ENCODE data around the gene NOD2. TPM values are rescaled to one million over a fixed set of nuclear protein-coding genes. Genes with fewer than 3 reads are reported as not detected.

The NOD2 gene
- total RNA-seq, 3 donors from 2014 or later = 2.9 to 6.2 (median 3.9) TPM

- no peaks in the 10 kb centered on the region for H3K27me3 Mint-ChIP-seq (ENCODE audit: low read depth)
- H3K4me1 Mint-ChIP-seq (ENCODE audit: low read depth) = peaks cover 70% of the 10 kb centered on the region
- DNase-seq (no peak), ATAC-seq (no peak)
- peaks cover 46% of the 10 kb centered on the region for H3K36me3 Mint-ChIP-seq (ENCODE audit: insufficient read depth)
- H3K4me3 Mint-ChIP-seq = no peak overlapping the region
- peaks cover 4% of the 10 kb centered on the region for H3K9me3 Mint-ChIP-seq
These were observed 81.0 kb downstream of the NOD2 start for GRCh38 chr16:50774405-50774804.

GRCh38 chr16:50774960-50775359 lies 81.6 kb downstream of the NOD2 start:
- Mint-ChIP-seq H3K27me3 (ENCODE audit: low read depth) (no peaks in the 10 kb centered on the region), H3K4me3 (no peak overlapping the region), H3K9me3 (no peaks in the 10 kb centered on the region), H3K36me3 (ENCODE audit: insufficient read depth) (peaks cover 45% of the 10 kb centered on the region), H3K4me1 (ENCODE audit: low read depth) (peaks cover 71% of the 10 kb centered on the region)
- ATAC-seq (no peak), DNase-seq (no peak)

- Mint-ChIP-seq H3K4me1 (ENCODE audit: low read depth) (peaks cover 73% of the 10 kb centered on the region), H3K27me3 (ENCODE audit: low read depth) (no peaks in the 10 kb centered on the region), H3K9me3 (no peaks in the 10 kb centered on the region), H3K4me3 (no peak overlapping the region), H3K36me3 (ENCODE audit: insufficient read depth) (peaks cover 47% of the 10 kb centered on the region)
- DNase-seq (no peak), ATAC-seq (no peak)
These were observed 82.6 kb downstream of the NOD2 start for GRCh38 chr16:50776037-50776436.

- no peaks in the 10 kb centered on the region for H3K27me3 Mint-ChIP-seq (ENCODE audit: low read depth)
- peak; percentile 74 to 78 for ATAC-seq
- DNase-seq = no peak
- H3K4me1 Mint-ChIP-seq (ENCODE audit: low read depth) = peaks cover 71% of the 10 kb centered on the region
- no peak overlapping the region for H3K4me3 Mint-ChIP-seq
- H3K36me3 Mint-ChIP-seq (ENCODE audit: insufficient read depth) = peaks cover 48% of the 10 kb centered on the region
- no peaks in the 10 kb centered on the region for H3K9me3 Mint-ChIP-seq
These were observed 85.1 kb downstream of the NOD2 start for GRCh38 chr16:50778284-50779163.

GRCh38 chr16:50781043-50781442 lies 87.6 kb downstream of the NOD2 start:
- DNase-seq (no peak), ATAC-seq (peak; percentile 47 to 59)
- Mint-ChIP-seq H3K9me3 (no peaks in the 10 kb centered on the region), H3K36me3 (ENCODE audit: insufficient read depth) (peaks cover 55% of the 10 kb centered on the region), H3K4me1 (ENCODE audit: low read depth) (peaks cover 56% of the 10 kb centered on the region), H3K27me3 (ENCODE audit: low read depth) (no peaks in the 10 kb centered on the region), H3K4me3 (no peak overlapping the region)

GRCh38 chr16:50781518-50781917 lies 88.1 kb downstream of the NOD2 start:
- Mint-ChIP-seq H3K36me3 (ENCODE audit: insufficient read depth) (peaks cover 57% of the 10 kb centered on the region), H3K27me3 (ENCODE audit: low read depth) (no peaks in the 10 kb centered on the region), H3K9me3 (no peaks in the 10 kb centered on the region), H3K4me1 (ENCODE audit: low read depth) (peaks cover 55% of the 10 kb centered on the region), H3K4me3 (no peak overlapping the region)
- no peak for DNase-seq
- ATAC-seq = no peak

Other genes starting within 250 kb of the NOD2 start
- 1 to 10 TPM; 1.2 to 2.8 (median 1.6) TPM for gene NKD1, start 145.2 kb upstream of the NOD2 start, total RNA-seq
- 10 to 100 TPM; 16.3 to 25.7 (median 16.6) TPM for gene SNX20, start 12.3 kb upstream of the NOD2 start, total RNA-seq
- gene CYLD, start 48.5 kb downstream of the NOD2 start, total RNA-seq = 100 to 1,000 TPM in 1 of 3 donors, 10 to 100 TPM in 2; 84.5 to 133 (median 88.4) TPM

All from activated T-cell treated with anti-CD3 and anti-CD28 coated beads, Interleukin-2, amount 50 U/mL, for 4 hours (primary cell).